ENCODE data around the gene SH3RF2. TPM values are rescaled to one million over a fixed set of nuclear protein-coding genes. Genes with fewer than 3 reads are reported as not detected.
"Not testable (repeated sequence)": the region's sequence is repeated elsewhere in the genome, so short reads cannot be mapped to it uniquely, and the experiment has no call there.

SH3RF2 gene
- total and polyA plus RNA-seq, 4 experiments from 2014 or later: not detected

- Histone ChIP-seq H3K36me3 (ENCODE audit: insufficient read depth, low read length) (no peaks in the 10 kb centered on the region), H3K27me3 (ENCODE audit: insufficient read depth, low read length) (no peaks in the 10 kb centered on the region), H3K27ac (ENCODE audit: low read depth, low read length) (no peak overlapping the region), H3K9me3 (ENCODE audit: control insufficient read depth in 1 of 2, low read length in 2 of 2) (no peaks in the 10 kb centered on the region), H3K4me3 (ENCODE audit: low read length in 2 of 2) (no peak overlapping the region), H3K4me1 (ENCODE audit: insufficient read depth, low read length) (no peaks in the 10 kb centered on the region)
- DNase-seq: no peak
- intact Hi-C loops (cut with micrococcal nuclease): no loop called here
- Mint-ChIP-seq H3K27me3 (peaks cover 0 to 2% of the 10 kb centered on the region in 2 donors), H3K9me3 (peaks cover 0 to 5% (median 2%) of the 10 kb centered on the region in 8 donors), H3K27ac (no peak overlapping the region), H3K36me3 (no peaks in the 10 kb centered on the region), H3K4me1 (no peaks in the 10 kb centered on the region), H3K4me3 (no peak overlapping the region)
- CTCF ChIA-PET (ENCODE audit: partially characterized antibody): no interaction called here
- POLR2A ChIA-PET (ENCODE audit: partially characterized antibody): no interaction called here
These were observed 51.5 kb downstream of the SH3RF2 start for GRCh38 chr5:145987856-145988255.

GRCh38 chr5:145988993-145989392, 52.6 kb downstream of the SH3RF2 start:
- intact Hi-C loops (cut with micrococcal nuclease): no loop called here
- peaks cover 0 to 2% of the 10 kb centered on the region in 2 donors for H3K27me3 Mint-ChIP-seq
- Histone ChIP-seq H3K9me3 (ENCODE audit: control insufficient read depth in 1 of 2, low read length in 2 of 2) (no peaks in the 10 kb centered on the region), H3K27ac (ENCODE audit: low read depth, low read length) (no peak overlapping the region), H3K4me3 (ENCODE audit: low read length in 2 of 2) (no peak overlapping the region), H3K4me1 (ENCODE audit: insufficient read depth, low read length) (no peaks in the 10 kb centered on the region), H3K36me3 (ENCODE audit: insufficient read depth, low read length) (no peaks in the 10 kb centered on the region), H3K27me3 (ENCODE audit: insufficient read depth, low read length) (no peaks in the 10 kb centered on the region)
- H3K4me3 Mint-ChIP-seq: no peak overlapping the region
- H3K4me1 Mint-ChIP-seq: no peaks in the 10 kb centered on the region
- ChIA-PET POLR2A (ENCODE audit: partially characterized antibody) (no interaction called here), CTCF (ENCODE audit: partially characterized antibody) (no interaction called here)
- H3K27ac Mint-ChIP-seq: no peak overlapping the region
- H3K36me3 Mint-ChIP-seq: no peaks in the 10 kb centered on the region
- no peak for DNase-seq
- peaks cover 0 to 9% (median 3%) of the 10 kb centered on the region in 8 donors for H3K9me3 Mint-ChIP-seq

GRCh38 chr5:145989428-145989827, 53.0 kb downstream of the SH3RF2 start:
- Mint-ChIP-seq H3K27ac (no peak overlapping the region), H3K9me3 (peaks cover 2 to 12% (median 6%) of the 10 kb centered on the region in 8 donors), H3K4me1 (no peaks in the 10 kb centered on the region), H3K36me3 (no peaks in the 10 kb centered on the region), H3K27me3 (peaks cover 0 to 2% of the 10 kb centered on the region in 2 donors), H3K4me3 (no peak overlapping the region)
- Histone ChIP-seq H3K27ac (ENCODE audit: low read depth, low read length) (no peak overlapping the region), H3K9me3 (ENCODE audit: control insufficient read depth in 1 of 2, low read length in 2 of 2) (no peaks in the 10 kb centered on the region), H3K36me3 (ENCODE audit: insufficient read depth, low read length) (no peaks in the 10 kb centered on the region), H3K27me3 (ENCODE audit: insufficient read depth, low read length) (no peaks in the 10 kb centered on the region), H3K4me1 (ENCODE audit: insufficient read depth, low read length) (no peaks in the 10 kb centered on the region), H3K4me3 (ENCODE audit: low read length in 2 of 2) (no peak overlapping the region)
- ChIA-PET CTCF (ENCODE audit: partially characterized antibody) (no interaction called here), POLR2A (ENCODE audit: partially characterized antibody) (no interaction called here)
- DNase-seq: no peak
- intact Hi-C loops (cut with micrococcal nuclease): no loop called here

GRCh38 chr5:145990170-145990569, 53.8 kb downstream of the SH3RF2 start:
- H3K27me3 Mint-ChIP-seq: peaks cover 0 to 2% of the 10 kb centered on the region in 2 donors
- Histone ChIP-seq H3K27ac (ENCODE audit: low read depth, low read length) (no peak overlapping the region), H3K36me3 (ENCODE audit: insufficient read depth, low read length) (no peaks in the 10 kb centered on the region), H3K27me3 (ENCODE audit: insufficient read depth, low read length) (no peaks in the 10 kb centered on the region), H3K4me3 (ENCODE audit: low read length in 2 of 2) (no peak overlapping the region), H3K4me1 (ENCODE audit: insufficient read depth, low read length) (no peaks in the 10 kb centered on the region), H3K9me3 (ENCODE audit: control insufficient read depth in 1 of 2, low read length in 2 of 2) (no peaks in the 10 kb centered on the region)
- no peak overlapping the region for H3K4me3 Mint-ChIP-seq
- no peak for DNase-seq
- POLR2A ChIA-PET (ENCODE audit: partially characterized antibody): no interaction called here
- no peaks in the 10 kb centered on the region for H3K4me1 Mint-ChIP-seq
- intact Hi-C loops (cut with micrococcal nuclease): no loop called here
- peaks cover 3 to 12% (median 6%) of the 10 kb centered on the region in 8 donors for H3K9me3 Mint-ChIP-seq
- H3K27ac Mint-ChIP-seq: no peak overlapping the region
- no peaks in the 10 kb centered on the region for H3K36me3 Mint-ChIP-seq
- CTCF ChIA-PET (ENCODE audit: partially characterized antibody): no interaction called here

DNA sequence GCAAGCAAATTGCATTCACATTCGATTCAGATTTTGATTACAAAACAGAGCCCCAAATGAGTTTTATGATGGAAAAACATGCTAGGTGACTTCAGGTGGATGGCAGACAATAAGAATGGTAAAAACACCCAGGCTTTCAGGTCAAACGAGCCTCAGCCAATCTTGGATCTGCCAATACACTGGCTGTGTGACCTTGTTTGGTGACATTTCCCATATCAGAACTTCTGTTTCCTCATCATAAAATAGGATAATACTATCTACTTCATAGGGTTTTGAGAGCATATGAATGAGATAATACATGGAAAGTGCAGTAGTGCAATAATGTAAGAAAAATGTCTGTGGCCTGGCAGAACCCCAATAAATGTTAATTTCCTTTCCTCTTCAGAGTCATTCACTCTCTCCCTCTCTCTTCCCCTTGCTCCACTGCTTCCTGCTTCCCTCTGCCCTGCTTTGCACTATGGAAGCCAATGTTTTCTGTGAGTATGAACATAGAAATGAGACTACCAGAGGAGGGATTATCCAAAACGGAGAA, 54.7 kb downstream of the SH3RF2 start:
- intact Hi-C loops (cut with micrococcal nuclease): no loop called here
- Histone ChIP-seq H3K4me1 (ENCODE audit: insufficient read depth, low read length) (no peaks in the 10 kb centered on the region), H3K4me3 (ENCODE audit: low read length in 2 of 2) (no peak overlapping the region), H3K27me3 (ENCODE audit: insufficient read depth, low read length) (no peaks in the 10 kb centered on the region), H3K9me3 (ENCODE audit: control insufficient read depth in 1 of 2, low read length in 2 of 2) (no peaks in the 10 kb centered on the region), H3K36me3 (ENCODE audit: insufficient read depth, low read length) (no peaks in the 10 kb centered on the region), H3K27ac (ENCODE audit: low read depth, low read length) (no peak overlapping the region)
- peaks cover 0 to 2% of the 10 kb centered on the region in 2 donors for H3K27me3 Mint-ChIP-seq
- H3K9me3 Mint-ChIP-seq: peaks cover 3 to 12% (median 7%) of the 10 kb centered on the region in 8 donors
- no peaks in the 10 kb centered on the region for H3K4me1 Mint-ChIP-seq
- peak overlapping the region in 1 of 7 donors; percentile 54 for H3K27ac Mint-ChIP-seq
- no peak for DNase-seq
- no peak overlapping the region for H3K4me3 Mint-ChIP-seq
- H3K36me3 Mint-ChIP-seq: no peaks in the 10 kb centered on the region
- ChIA-PET POLR2A (ENCODE audit: partially characterized antibody) (no interaction called here), CTCF (ENCODE audit: partially characterized antibody) (no interaction called here)

DNA sequence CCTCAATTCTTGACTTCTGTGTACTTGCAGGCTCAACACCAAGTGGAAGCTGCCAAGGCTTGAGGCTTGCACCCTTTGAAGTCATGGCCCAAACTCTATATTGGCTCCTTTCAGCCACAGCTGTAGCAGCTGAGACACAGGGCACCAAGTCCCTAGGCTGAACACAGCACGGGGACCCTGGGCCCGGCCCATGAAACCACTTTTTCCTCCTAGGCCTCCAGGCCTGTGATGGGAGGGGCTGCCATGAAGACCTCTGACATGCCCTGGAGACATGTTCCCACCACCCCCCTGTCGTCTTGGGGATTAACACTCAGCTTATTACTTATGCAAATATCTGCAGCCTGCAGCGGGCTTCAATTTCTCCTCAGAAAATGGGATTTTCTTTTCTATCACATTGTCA, 57.2 kb downstream of the SH3RF2 start:
- H3K36me3 ChIP-seq (ENCODE audit: insufficient read depth, low read length); intact Hi-C loops (cut with micrococcal nuclease); H3K27ac Mint-ChIP-seq; H3K4me3 Mint-ChIP-seq; H3K4me3 ChIP-seq (ENCODE audit: low read length in 2 of 2); H3K9me3 ChIP-seq (ENCODE audit: control insufficient read depth in 1 of 2, low read length in 2 of 2); DNase-seq; H3K27ac ChIP-seq (ENCODE audit: low read depth, low read length); CTCF ChIA-PET (ENCODE audit: partially characterized antibody); H3K4me1 ChIP-seq (ENCODE audit: insufficient read depth, low read length); H3K36me3 Mint-ChIP-seq; H3K27me3 Mint-ChIP-seq; H3K27me3 ChIP-seq (ENCODE audit: insufficient read depth, low read length); H3K4me1 Mint-ChIP-seq; POLR2A ChIA-PET (ENCODE audit: partially characterized antibody): not testable (repeated sequence)
- peaks cover 0 to 12% (median 7%) of the 10 kb centered on the region in 8 donors for H3K9me3 Mint-ChIP-seq

GRCh38 chr5:145996135-145996534, 59.8 kb downstream of the SH3RF2 start:
- POLR2A ChIA-PET (ENCODE audit: partially characterized antibody): no interaction called here

DNA sequence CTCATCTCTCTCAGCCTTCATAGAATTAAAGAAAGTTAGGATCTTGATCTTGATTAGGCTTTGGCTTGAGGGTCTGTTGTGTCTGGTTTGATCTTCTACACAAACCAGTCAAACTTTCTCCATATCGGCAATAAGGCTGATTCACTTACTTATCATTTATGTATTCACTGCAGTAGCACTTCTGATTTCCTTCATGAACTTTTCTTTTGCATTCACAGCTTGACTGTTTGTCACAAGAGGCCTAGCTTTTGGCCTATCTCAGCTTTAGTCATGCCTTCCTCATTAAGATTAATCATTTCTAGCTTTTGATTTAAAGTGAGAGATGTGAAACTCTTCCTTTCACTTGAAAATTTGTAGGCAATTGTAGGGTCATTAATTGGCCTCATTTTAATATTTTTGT, 62.8 kb downstream of the SH3RF2 start:
- H3K4me1 ChIP-seq (ENCODE audit: insufficient read depth, low read length): no peaks in the 10 kb centered on the region
- H3K9me3 ChIP-seq (ENCODE audit: control insufficient read depth in 1 of 2, low read length in 2 of 2): no peaks in the 10 kb centered on the region
- intact Hi-C loops (cut with micrococcal nuclease): no loop called here
- POLR2A ChIA-PET (ENCODE audit: partially characterized antibody): no interaction called here
- H3K4me3 ChIP-seq (ENCODE audit: low read length in 2 of 2): no peak overlapping the region
- CTCF ChIA-PET (ENCODE audit: partially characterized antibody): no interaction called here
- Mint-ChIP-seq H3K4me3 (no peak overlapping the region), H3K36me3 (no peaks in the 10 kb centered on the region), H3K27me3 (peaks cover 0 to 3% of the 10 kb centered on the region in 2 donors), H3K27ac (no peak overlapping the region), H3K9me3 (peaks cover 0 to 6% (median 2%) of the 10 kb centered on the region in 8 donors), H3K4me1 (no peaks in the 10 kb centered on the region)
- H3K27me3 ChIP-seq (ENCODE audit: insufficient read depth, low read length): no peaks in the 10 kb centered on the region
- H3K36me3 ChIP-seq (ENCODE audit: insufficient read depth, low read length): no peaks in the 10 kb centered on the region
- no peak overlapping the region for H3K27ac ChIP-seq (ENCODE audit: low read depth, low read length)
- no peak for DNase-seq

More at GRCh38 chr5:145996135-145996534, 59.8 kb downstream of the SH3RF2 start:
- no peak for DNase-seq
- Histone ChIP-seq H3K36me3 (ENCODE audit: insufficient read depth, low read length) (no peaks in the 10 kb centered on the region), H3K27ac (ENCODE audit: low read depth, low read length) (no peak overlapping the region), H3K4me3 (ENCODE audit: low read length in 2 of 2) (no peak overlapping the region), H3K9me3 (ENCODE audit: control insufficient read depth in 1 of 2, low read length in 2 of 2) (no peaks in the 10 kb centered on the region), H3K27me3 (ENCODE audit: insufficient read depth, low read length) (no peaks in the 10 kb centered on the region), H3K4me1 (ENCODE audit: insufficient read depth, low read length) (no peaks in the 10 kb centered on the region)
- peaks cover 0 to 3% of the 10 kb centered on the region in 2 donors for H3K27me3 Mint-ChIP-seq
- CTCF ChIA-PET (ENCODE audit: partially characterized antibody): no interaction called here
- H3K36me3 Mint-ChIP-seq: no peaks in the 10 kb centered on the region
- no peaks in the 10 kb centered on the region for H3K4me1 Mint-ChIP-seq
- intact Hi-C loops (cut with micrococcal nuclease): no loop called here
- no peak overlapping the region for H3K4me3 Mint-ChIP-seq
- peaks cover 0 to 12% (median 7%) of the 10 kb centered on the region in 8 donors for H3K9me3 Mint-ChIP-seq
- H3K27ac Mint-ChIP-seq: no peak overlapping the region
